ENCODE results near the gene ARL5A.

Gene ARL5A

GRCh38 chr2:151833984-151834383 lies 5.8 kb upstream of the ARL5A start:
- no peak for TF ChIP-seq CTCF (IDR thresholded peaks at IDR 0.05)

- TF ChIP-seq CTCF (IDR thresholded peaks at IDR 0.05): no peak
Observed at GRCh38 chr2:151830961-151831360, 2.7 kb upstream of the ARL5A start.

GRCh38 chr2:151828890-151829324 lies 686 bp upstream of the ARL5A start:
- no peak for TF ChIP-seq CTCF (IDR thresholded peaks at IDR 0.05)

- TF ChIP-seq CTCF (IDR thresholded peaks at IDR 0.05): no peak
Observed at GRCh38 chr2:151827564-151828142, 568 bp downstream of the ARL5A start.

GRCh38 chr2:151826737-151827157 lies 1.5 kb downstream of the ARL5A start:
- no peak for TF ChIP-seq CTCF (IDR thresholded peaks at IDR 0.05)

- TF ChIP-seq CTCF (IDR thresholded peaks at IDR 0.05): no peak
Observed at GRCh38 chr2:151824886-151825285, 3.3 kb downstream of the ARL5A start.

GRCh38 chr2:151823651-151824050 lies 4.6 kb downstream of the ARL5A start:
- no peak for TF ChIP-seq CTCF (IDR thresholded peaks at IDR 0.05)

- TF ChIP-seq CTCF (IDR thresholded peaks at IDR 0.05): no peak
Observed at GRCh38 chr2:151819920-151820319, 8.3 kb downstream of the ARL5A start.

Data from LNCAP (cell line).